ENCODE results near the gene SLC7A9. TPM values are rescaled to one million over a fixed set of nuclear protein-coding genes. Genes with fewer than 3 reads are reported as not detected.

The SLC7A9 gene
- total and polyA plus RNA-seq, 2 of the 13 experiments (the other 11 are each of a cell fraction or from before 2014, with no cell fraction given): 4.7 to 8.3 TPM

- TF ChIP-seq ZNF646 (CRISPR knock-in tag; IDR thresholded peaks at IDR 0.05) (no peak), GLMP (CRISPR knock-in tag; IDR thresholded peaks at IDR 0.05; ENCODE audit: borderline replicate concordance) (no peak), AGO2 (optimal IDR thresholded peaks at IDR 0.05; ENCODE audit: low read depth, low read length) (no peak), ZFP90 (CRISPR knock-in tag; IDR thresholded peaks at IDR 0.05; ENCODE audit: borderline replicate concordance) (no peak), HNRNPL (IDR thresholded peaks at IDR 0.05; ENCODE audit: low read depth, low read length) (no peak), MBD4 (IDR thresholded peaks at IDR 0.05; ENCODE audit: borderline replicate concordance, low read length) (no peak)
- TF ChIP-seq, protein P1, sequence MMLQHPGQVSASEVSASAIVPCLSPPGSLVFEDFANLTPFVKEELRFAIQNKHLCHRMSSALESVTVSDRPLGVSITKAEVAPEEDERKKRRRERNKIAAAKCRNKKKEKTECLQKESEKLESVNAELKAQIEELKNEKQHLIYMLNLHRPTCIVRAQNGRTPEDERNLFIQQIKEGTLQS (CRISPR knock-in tag; IDR thresholded peaks at IDR 0.05): no peak
Measured at GRCh38 chr19:32823747-32824102, 45.8 kb downstream of the SLC7A9 start (continued).
